ENCODE results near the gene ZNF616. TPM values are rescaled to one million over a fixed set of nuclear protein-coding genes. Genes with fewer than 3 reads are reported as not detected.

The ZNF616 gene
- total RNA-seq, result 5.8 and 7.0 TPM in 2 replicates

DNA sequence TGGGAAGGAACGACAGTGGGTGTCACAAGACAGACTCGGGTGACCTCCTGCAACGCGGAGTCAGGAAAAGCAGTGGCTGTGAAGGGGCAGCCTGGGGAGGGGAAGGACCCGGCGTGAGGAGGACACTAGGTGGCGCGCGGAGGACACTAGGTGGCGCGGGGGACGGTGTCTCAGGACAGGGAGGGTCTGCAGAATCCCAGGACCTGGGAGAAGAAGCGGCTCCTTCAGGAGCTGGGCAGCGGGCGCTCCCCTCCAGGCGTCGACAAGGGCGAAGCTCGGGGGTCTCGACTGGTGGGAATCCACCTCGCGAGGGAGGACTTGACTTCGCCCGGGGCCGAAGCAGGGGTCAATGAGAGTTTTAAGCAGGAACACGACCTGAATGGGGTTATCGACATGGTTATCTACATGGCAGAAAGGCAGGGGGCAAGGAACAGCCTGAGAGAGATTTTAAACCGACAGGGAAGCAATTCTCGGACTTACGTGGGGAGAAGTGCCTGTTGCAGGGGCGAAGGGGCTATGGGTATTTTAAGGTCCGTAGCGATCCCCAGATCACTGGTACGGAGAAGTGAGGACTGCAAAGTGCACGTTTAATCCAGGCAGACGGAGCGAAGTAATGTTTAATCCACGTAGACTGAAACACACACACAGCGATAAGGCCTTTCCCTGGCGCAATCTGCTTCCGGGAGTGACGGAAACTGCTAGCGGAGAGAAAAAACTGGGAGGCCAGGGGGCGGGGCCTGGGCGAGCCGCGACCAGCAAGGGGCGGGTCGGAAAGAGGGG is at the start of gene ZNF616:
Gene ZNF616, minus strand, starts transcription at position 687 of the 780 bp plus-strand sequence. CDS start 9,426 bp downstream, outside the sequence.

DNA sequence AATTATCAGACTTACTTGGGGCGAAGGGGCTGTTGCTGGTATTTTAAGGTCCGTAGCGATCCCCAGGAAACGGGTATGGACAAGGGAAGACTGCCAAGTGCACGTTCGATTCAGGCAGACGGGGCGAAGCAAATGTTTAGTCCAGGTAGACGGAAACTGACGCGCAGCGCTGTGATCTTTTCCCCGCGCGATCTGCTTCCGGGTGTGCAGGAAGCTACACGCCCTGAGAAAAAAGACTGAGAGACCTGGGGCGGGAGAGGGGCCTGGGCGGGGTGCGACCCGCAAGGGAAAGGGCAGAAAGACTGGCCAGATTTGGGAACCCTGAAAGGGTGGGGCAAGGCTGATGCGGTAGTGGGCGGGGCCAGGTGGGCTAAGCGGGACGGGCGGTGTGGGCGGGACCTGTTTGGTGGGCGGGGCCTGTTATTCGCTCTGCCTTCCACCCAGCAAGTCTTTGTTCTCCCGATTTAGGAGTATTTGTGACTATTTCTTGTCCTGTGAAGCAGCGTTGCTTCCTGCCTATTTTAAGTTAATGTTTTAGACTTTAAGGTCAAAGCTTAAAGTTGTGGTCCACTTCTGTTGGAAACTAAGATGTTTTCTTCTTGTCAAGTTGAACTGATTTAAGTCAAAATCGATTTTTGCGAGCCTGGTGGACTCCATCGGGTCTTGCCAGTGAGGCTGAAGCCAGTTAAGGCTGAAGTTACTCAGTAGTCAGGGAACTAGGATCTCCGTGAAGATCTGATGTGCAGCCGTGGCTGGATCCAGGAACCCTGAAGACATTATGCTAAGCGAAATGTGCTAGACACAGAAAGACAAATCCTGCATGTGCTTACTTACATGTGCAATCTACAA is 31.8 kb upstream of the ZNF616 start, which contains the start of gene ZNF836:
Gene ZNF836, minus strand, starts transcription at position 301 of the 849 bp plus-strand sequence. CDS start 3,549 bp downstream, outside the sequence.

DNA sequence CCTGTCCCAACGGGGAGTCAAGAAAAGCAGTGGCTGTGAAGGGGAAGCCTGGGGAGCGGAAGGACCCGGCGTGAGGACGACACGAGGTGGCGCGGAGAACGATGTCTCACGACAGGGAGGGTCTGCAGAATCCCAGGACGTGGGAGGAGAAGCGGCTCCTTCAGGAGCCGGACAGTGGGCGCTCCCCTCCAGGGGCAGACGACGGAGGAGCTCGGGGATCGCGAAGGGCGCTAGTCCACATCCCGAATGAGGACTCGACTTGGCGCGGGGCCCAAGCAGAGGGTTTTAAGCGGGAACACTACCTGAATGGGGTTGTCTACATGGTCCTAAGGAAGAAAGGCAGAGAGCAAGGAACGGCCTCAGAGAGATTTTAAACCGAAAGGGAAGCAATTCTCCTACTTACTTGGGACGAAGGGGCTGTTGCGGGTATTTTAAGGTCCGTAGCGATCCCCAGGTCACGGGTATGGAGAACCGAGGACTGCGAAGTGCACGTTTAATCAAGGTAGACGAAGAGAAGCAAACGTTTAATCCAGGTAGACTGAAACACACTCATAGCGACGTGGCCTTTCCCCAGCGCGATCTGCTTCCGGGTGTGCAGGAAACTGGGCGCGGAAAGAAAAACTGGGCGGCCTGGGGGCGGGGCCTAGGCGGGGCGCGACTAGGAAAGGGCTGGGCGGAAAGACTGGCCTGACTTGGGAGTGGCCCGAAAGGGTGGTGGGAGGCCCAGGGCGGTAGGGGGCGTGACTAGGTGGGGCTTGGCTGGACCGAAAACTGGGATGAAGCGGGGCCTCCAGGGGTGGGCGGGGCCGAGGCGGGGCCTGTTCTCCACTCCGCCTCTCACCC is 44.3 kb downstream of the ZNF616 start, which contains the start of gene ZNF841:
Gene ZNF841, minus strand, starts transcription at position 594 of the 843 bp plus-strand sequence. CDS start 10,964 bp downstream, outside the sequence.

Small RNA genes within 50 kb of the gene (small RNA-seq; reads per million reads assigned to genes)
- 4.2 reads per million, percentile 73 among the genes with 10 or more reads in this experiment for gene RPL37P23

Other genes with a start within 250 kb of the ZNF616 start
- 7.2 and 7.8 TPM in 2 replicates for gene ZNF649, start 234.9 kb downstream of the ZNF616 start, total RNA-seq
- gene ZNF613, start 212.5 kb downstream of the ZNF616 start, total RNA-seq, result 7.1 and 11.1 TPM in 2 replicates
- 14.1 and 14.5 TPM in 2 replicates for gene ZNF350, start 153.1 kb downstream of the ZNF616 start, total RNA-seq
- 11.8 and 12.1 TPM in 2 replicates for gene ZNF615, start 131.7 kb downstream of the ZNF616 start, total RNA-seq
- gene ZNF614, start 111.6 kb downstream of the ZNF616 start, total RNA-seq, result 13.4 and 16.6 TPM in 2 replicates
- gene ZNF432, start 91.1 kb downstream of the ZNF616 start, total RNA-seq, result 10.9 and 11.1 TPM in 2 replicates
- gene ZNF841, start 44.2 kb downstream of the ZNF616 start, total RNA-seq, result 38.1 and 41.0 TPM in 2 replicates
- gene ZNF836, start 31.7 kb upstream of the ZNF616 start, total RNA-seq, result 8.9 and 11.2 TPM in 2 replicates
- 218 and 247 TPM in 2 replicates for gene PPP2R1A, start 50.1 kb upstream of the ZNF616 start, total RNA-seq
- gene ZNF766, start 129.6 kb upstream of the ZNF616 start, total RNA-seq, result 12.7 and 12.8 TPM in 2 replicates
- gene ZNF480, start 157.2 kb upstream of the ZNF616 start, total RNA-seq, result 9.9 and 11.1 TPM in 2 replicates
- 1.9 and 2.6 TPM in 2 replicates for gene ZNF610, start 196.3 kb upstream of the ZNF616 start, total RNA-seq
- gene ZNF880, start 230.0 kb upstream of the ZNF616 start, total RNA-seq, result 24.2 and 27.6 TPM in 2 replicates

Measured in hair follicle dermal papilla cell (primary cell).